HepG2 (cell line): ENCODE results near the gene SNAP29. TPM values are rescaled to one million over a fixed set of nuclear protein-coding genes. Genes with fewer than 3 reads are reported as not detected.

Experiments used
- ATAD3A ChIP-seq: sonication (generic); formaldehyde crosslinking; IDR thresholded peaks from 2 replicates; pipeline ENCODE4 v1.4.0; 2020; ENCODE audit warnings: missing genetic modification reagents
- ATF5 ChIP-seq: sonication (generic); formaldehyde crosslinking; IDR thresholded peaks from 2 replicates; pipeline ENCODE4 v1.4.0; 2020; ENCODE audit warnings: mild to moderate bottlenecking, low read depth, missing genetic modification reagents
- ATF6 ChIP-seq: sonication (generic); formaldehyde crosslinking; conservative IDR thresholded peaks from 2 replicates; pipeline ENCODE4 v1.4.0; 2020; ENCODE audit warnings: missing genetic modification reagents
- GATA4 ChIP-seq: sonication (generic); IDR thresholded peaks from 2 replicates; pipeline ENCODE4 v1.6.1; 2016; ENCODE audit warnings: antibody characterized with exemption, low read depth, borderline replicate concordance
- GTF2F1 ChIP-seq: fragments of 150-350 bp; IDR thresholded peaks from 2 replicates; pipeline ENCODE4 v1.6.1; 2014; ENCODE audit warnings: low read length
- PBX3 ChIP-seq: sonication (generic); formaldehyde crosslinking; IDR thresholded peaks from 2 replicates; pipeline ENCODE4 v1.8.1; 2023; ENCODE audit warnings: missing genetic modification reagents, inconsistent platforms, borderline replicate concordance
- SIX1 ChIP-seq: sonication (generic); formaldehyde crosslinking; IDR thresholded peaks from 2 replicates; pipeline ENCODE4 v1.4.0; 2020; ENCODE audit warnings: missing genetic modification reagents, borderline replicate concordance
- SKIL ChIP-seq: sonication (generic); formaldehyde crosslinking; IDR thresholded peaks from 2 replicates; pipeline ENCODE4 v1.8.0; 2022; ENCODE audit warnings: missing genetic modification reagents, mild to moderate bottlenecking, moderate library complexity, borderline replicate concordance
- THRA ChIP-seq: sonication (generic); formaldehyde crosslinking; IDR thresholded peaks from 2 replicates; pipeline ENCODE4 v1.4.0; 2020; ENCODE audit warnings: missing genetic modification reagents, borderline replicate concordance
- ZHX2 ChIP-seq, 2 experiments: sonication (generic) in 1 of 2; formaldehyde crosslinking in 1 of 2; IDR thresholded peaks; 2 replicates each; pipeline versions ENCODE4 v1.6.1 to v1.9.0; 2014 to 2022; ENCODE audit warnings: antibody characterized with exemption in 1 of 2, borderline replicate concordance in 1 of 2, inconsistent platforms in 1 of 2, low read depth in 1 of 2, missing genetic modification reagents in 1 of 2
- ZNF597 ChIP-seq: sonication (generic); formaldehyde crosslinking; IDR thresholded peaks from 2 replicates; pipeline ENCODE4 v1.5.0; 2020; ENCODE audit warnings: missing genetic modification reagents
- ZNF891 ChIP-seq: sonication (generic); formaldehyde crosslinking; IDR thresholded peaks from 2 replicates; pipeline ENCODE4 v1.5.0; 2020; ENCODE audit warnings: mild to moderate bottlenecking, missing genetic modification reagents
- polyA plus RNA-seq, 8 experiments: library from polyadenylated mRNA; depleted of rRNA in 3 of 8; stranded (reverse) in 7 of 8; unstranded in 1 of 8; fragments of >200 nt; fragmentation: Illumina TruSeq in 4 of 8; extraction: Trizol in 4 of 8; gene quantifications; 2 replicates each; pipeline versions ENCODE4 v1.2.1 to v1.2.3, GENCODE V29; 2011 to 2016; ENCODE audit warnings: low read depth in 4 of 8, missing spikeins in 1 of 8, mixed read lengths in 1 of 8; ENCODE audit not compliant: insufficient read depth in 1 of 8
- total RNA-seq, 5 experiments: library from RNA; depleted of rRNA; stranded (reverse); fragments of >200 nt; fragmentation: Illumina TruSeq; extraction: Trizol; gene quantifications; 2 replicates each; pipeline ENCODE4 v1.2.3, GENCODE V29; 2016; ENCODE audit warnings: low read depth in 1 of 5

SNAP29 gene
- total and polyA plus RNA-seq, 2 of the 13 experiments (the other 11 are each of a cell fraction or from before 2014, with no cell fraction given) = 12.3 to 30.7 TPM

GRCh38 chr22:20885557-20886323 is 26.9 kb downstream of the SNAP29 start (continued):
- TF ChIP-seq ZHX2 (IDR thresholded peaks at IDR 0.05; ENCODE audit: low read depth) (no peak), ZHX2 (CRISPR knock-in tag; IDR thresholded peaks at IDR 0.05; ENCODE audit: borderline replicate concordance) (no peak), ATF6 (CRISPR knock-in tag) (no peak), SKIL (CRISPR knock-in tag) (no peak), PBX3 (CRISPR knock-in tag) (no peak), GTF2F1 (no peak), ATF5 (CRISPR knock-in tag) (no peak), THRA (CRISPR knock-in tag) (peak; percentile 71; the same call in 1 of the 2 replicates), SIX1 (CRISPR knock-in tag) (no peak), ZNF597 (CRISPR knock-in tag) (no peak), GATA4 (no peak), ZNF891 (no peak), ATAD3A (CRISPR knock-in tag) (no peak)
